GM19455 (cell line): ENCODE measurements around the gene CDH4.

Experiments used
- ATAC-seq: cut with Tn5 transposase; IDR thresholded peaks from one replicate; pipeline ENCODE4 v1.9.1; 2021; ENCODE audit not compliant: unreplicated experiment

Gene CDH4

DNA sequence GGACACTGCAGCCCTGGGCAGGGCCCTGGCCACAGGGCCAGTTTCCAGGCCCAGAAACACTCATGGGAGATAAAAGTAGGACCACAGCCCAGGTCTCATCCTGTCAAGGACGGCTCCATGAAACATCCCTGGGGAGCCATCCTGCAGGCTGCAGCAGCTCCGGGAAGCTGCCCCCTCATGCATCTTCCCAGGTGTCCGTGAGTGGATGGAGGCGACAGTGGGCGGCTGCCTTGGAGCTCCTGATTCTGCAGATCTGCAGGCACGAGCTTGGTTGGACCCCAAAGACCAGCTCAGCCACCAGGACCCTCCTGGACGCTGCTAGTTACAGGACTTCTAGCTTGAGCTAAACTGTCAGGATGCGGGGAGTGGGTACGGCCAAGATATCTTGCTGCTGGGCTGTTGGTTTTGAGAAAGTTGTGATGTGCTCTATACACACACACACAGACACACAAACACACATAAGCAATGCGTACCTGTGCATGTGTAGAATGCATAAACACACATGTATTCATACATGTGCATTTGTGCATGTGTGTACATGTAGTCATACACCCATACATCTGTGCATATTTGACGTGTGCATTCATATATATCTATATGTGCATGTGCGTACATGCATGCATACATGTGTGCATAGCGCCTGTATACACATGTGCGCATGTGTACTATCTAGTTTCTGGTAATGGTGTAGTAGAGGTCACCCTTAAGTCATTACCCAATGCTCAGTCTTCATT lies 515.9 kb downstream of the CDH4 start:
- no peak for ATAC-seq

DNA sequence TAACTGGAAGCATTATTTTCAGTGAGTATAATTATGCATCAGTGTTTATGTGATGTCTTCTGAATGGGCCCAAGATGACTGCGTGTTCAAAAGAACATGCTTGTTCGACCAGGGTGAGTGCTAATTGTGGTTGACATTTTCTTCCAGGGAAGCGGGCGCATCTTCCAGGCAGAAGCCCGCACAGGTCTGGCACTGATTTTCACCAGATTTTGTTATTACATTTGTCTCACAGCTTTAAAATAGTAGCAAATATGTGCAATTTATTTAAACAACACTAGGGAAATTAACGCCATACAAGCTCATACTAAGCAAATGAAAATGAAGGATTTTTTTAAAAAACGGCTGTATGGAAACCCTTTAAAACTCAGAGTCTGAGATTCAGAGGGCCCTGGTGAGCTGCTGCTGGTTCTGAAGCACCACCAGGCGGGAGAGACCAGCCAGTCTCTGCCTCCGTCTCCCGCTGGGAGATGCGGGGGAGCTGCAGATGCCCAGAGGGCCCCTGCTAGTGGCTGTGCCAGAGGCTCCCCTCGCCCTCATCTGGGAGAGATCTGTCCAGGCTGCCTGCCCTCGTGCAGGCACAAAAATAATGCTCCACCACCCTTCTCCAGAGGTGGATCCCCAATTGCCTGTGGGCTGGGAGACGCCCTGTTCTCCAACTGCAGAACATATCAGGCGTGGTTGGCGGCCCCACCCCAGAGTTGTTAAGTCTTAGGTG lies 516.7 kb downstream of the CDH4 start:
- no peak for ATAC-seq

DNA sequence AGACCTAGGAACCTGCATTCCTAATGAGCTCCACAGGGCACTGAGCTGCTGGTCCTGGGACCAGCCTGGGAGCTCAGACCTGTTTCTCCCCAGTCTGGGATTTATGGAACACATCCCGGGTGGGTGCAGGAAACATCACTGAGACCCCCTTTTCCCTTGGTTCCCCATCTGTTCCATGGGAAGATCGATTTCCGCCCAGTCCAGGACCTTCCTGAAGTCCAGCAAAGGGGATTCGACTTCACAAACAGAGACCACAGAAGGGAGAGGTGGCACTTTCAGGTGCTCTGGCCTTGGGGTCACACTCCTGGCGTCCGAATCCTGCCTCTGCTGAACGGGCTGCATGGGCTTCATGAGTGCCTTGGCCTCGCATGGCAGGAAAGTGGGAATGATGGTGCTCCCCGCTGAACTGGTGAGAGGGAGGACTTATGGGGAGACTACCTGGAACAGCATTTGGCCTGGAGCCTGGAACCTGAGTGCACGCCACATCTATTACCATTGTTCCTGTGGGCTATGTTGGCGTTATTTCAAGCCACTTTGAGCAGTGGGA lies 517.3 kb downstream of the CDH4 start:
- no peak for ATAC-seq

DNA sequence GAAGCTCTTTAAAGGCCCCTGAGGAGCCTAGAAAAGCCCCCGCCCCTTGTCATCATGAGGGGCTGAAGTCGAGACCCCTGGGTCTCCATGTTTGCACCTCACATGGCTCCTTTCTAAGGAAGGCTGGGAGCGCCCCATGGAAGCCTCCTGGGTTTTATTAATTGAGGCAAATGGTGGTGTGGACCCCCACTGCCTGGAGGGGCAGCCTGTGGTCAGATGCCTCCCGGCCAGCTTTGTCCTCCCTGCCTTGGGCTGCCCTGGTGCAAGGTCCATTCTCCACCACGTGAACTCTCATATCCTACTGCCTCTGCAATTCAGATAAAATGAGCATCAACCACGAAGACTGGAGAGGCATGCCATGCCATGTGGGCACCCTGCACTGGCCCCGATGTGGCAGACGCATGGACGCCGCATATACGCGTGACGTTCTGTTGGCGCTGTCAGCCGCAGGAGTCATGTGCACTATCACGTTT lies 518.1 kb downstream of the CDH4 start:
- ATAC-seq, result no peak

DNA sequence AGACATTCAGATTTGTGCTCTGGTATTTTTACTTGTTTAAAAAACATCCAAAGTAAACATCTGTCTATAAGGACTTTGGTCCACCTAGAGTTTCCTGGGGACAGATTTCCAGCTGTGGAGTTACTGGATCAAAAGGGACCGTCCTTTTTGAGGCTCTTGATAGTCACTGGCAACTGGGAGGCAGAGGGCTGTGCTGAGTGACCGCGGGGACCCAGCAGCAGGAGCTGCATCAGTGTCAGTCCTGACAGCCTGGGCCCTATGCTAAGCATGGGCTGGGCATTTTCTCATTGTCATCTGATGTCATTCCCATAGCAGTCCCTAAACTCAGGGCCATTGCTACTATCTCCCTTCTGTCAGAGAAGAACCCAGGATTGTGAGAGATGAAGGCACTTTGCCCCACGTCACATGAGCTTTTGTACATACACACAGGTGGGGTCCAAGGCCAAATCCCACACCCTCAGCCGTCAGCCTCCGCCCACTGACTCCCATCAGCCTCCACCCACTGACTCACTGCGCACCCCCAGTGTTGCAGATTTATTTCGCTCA lies 519.8 kb downstream of the CDH4 start:
- no peak for ATAC-seq

DNA sequence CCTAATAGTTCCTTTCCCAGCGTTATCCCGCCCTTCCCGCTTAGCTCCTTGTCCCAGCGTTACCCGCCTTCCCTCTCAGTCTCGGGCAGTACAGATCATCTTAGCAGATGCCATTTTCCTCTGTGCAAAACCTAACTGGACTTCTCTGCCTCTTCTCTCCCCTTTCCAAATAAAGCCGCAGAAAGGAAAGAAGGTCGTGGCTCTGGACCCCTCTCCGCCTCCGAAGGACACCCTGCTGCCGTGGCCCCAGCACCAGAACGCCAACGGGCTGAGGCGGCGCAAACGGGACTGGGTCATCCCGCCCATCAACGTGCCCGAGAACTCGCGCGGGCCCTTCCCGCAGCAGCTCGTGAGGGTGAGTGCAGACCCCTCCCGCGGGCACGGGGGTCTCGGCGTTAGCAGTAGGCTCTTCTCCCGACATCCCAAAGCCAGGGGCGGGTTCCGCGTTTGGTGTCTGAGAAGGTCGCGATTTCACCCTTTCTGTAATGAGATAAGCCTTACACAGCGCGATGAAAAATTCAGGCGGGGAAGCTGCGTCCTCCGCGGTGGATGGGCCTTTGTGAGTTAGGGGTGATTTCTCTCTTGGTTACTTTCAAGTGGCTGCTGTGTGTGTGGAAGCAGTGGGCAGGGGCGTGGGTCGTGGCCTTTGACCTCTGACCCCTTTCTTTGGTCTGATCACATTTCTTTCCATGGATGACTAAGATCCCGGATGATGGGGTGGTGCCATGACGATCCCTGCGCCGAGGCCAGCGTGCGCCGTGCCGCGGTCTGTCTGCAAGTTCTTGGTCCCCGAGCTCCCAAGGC lies 521.0 kb downstream of the CDH4 start:
- no peak for ATAC-seq

DNA sequence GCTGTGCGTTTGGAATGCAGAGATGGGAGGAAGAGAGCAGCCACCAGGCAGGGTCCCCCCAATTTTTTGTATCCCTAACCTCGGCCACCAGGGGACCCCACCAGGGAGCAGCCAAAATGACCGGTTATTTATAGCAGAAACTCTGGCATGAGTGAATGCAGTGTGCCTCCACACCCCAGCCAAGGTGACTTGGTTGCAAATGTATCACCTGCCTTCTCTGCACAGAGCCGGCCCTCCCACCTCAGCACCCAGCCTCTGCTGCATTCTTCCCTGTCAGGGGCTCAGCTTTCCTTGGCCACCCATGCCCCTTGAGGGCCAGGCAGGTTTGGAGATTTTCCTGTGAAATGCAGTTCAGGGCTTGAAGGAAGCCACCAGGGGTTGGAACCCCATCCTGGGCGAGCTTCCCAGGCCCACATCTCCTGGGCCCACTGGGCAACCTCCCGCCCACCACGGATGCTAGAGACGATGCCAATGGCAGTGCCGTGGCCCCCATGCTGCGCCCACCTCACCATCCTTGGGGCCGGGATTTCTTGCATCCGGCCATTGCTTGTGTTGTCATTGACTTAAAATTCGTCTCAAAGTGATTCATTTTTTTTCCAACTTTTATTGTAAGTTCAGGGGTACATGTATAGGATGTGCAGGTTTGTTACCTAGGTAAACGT lies 522.0 kb downstream of the CDH4 start:
- ATAC-seq, result no peak

DNA sequence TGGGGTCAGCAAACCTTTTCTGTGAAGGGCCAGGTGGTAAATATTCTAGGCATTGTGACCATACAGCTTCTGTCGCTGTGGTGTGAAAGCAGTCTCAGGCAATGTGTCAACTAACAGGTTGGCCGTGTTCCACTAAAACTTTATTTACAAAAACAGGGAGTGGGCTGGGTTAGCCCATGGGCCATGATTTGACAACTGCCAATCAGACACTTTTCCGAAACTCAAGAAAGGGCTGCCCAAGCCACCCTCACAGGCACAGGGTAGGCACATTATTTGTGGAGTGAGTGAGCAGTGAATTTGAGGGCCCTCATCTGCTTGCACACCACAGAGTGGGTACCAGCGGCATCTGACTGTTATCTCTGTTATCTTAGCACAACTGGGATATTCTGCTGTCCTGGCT lies 523.4 kb downstream of the CDH4 start:
- ATAC-seq, result no peak

DNA sequence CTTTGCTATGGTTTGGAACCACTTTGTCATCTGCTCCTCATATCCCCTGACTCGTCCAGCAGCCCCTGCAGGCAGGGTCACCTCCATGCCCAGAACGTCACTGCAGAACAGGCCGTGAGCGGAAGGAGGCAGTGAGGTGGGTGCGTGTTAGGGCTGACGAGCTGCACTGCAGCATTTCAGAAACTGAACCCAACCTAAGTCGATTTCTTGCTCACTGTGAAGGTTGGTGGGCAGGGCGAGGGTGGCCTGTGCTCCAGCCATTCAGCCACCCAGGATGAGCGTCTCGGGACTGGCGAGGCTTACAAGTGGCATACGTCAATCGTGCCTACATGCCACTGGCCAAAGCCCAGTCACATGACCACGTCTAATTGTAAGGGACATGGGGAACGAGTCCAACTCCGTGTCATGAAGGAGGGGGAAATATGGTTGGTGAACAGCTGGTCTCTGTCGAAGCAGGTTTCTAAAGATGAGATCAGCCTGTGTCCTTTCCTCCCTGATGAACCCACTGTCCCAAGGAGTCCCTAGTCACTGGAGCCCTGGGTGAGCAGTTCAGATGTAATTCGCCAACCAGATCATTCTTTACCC lies 524.5 kb downstream of the CDH4 start:
- no peak for ATAC-seq

DNA sequence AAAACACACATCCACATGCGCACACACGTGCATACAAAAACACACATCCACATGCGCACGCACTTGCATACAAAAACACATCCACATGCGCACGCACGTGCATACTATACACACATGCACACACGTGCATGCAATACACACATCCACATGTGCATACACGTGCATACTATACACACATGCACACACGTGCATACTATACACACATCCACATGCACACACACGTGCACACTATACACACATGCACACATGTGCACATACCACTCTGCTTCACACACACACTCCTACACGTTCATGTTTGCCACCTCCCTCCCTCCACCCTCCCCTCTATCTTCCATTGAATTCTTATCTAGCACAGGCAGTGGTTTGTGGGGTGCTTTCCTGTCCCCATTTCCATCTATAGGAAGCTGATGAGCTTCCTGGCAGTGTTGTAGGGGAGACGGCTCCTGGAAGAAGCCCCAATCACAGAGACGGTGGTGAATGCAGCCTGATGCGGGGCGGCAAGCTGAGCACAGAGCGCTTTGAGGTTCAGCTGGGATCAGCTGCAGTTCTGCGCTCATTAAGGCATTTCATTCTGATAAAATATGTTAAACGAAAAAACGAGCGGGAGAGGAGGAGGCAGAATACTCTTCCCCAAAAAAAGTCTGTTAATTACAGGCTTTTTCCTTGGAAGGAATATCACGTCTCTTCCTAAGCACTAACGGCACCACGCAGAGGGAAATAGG lies 525.9 kb downstream of the CDH4 start:
- no peak for ATAC-seq

DNA sequence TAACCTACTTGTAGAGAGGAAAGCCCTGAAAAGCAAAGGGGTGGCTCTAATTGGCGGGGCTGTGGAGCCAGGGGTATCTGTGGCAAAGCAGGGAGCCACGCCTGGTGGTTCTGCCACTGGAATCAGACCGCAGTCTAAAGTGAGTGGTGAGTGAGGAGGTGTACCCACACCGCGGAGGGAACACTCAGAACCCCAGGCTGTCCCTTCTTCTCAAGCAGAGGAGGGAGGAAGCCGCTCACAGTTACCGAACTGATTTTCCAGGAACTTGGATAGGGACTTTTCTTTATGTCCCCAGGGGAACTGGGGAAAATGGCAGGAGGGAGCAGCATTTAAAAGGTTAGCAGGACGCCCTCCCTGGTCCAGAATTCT lies 526.4 kb downstream of the CDH4 start:
- ATAC-seq, result no peak

DNA sequence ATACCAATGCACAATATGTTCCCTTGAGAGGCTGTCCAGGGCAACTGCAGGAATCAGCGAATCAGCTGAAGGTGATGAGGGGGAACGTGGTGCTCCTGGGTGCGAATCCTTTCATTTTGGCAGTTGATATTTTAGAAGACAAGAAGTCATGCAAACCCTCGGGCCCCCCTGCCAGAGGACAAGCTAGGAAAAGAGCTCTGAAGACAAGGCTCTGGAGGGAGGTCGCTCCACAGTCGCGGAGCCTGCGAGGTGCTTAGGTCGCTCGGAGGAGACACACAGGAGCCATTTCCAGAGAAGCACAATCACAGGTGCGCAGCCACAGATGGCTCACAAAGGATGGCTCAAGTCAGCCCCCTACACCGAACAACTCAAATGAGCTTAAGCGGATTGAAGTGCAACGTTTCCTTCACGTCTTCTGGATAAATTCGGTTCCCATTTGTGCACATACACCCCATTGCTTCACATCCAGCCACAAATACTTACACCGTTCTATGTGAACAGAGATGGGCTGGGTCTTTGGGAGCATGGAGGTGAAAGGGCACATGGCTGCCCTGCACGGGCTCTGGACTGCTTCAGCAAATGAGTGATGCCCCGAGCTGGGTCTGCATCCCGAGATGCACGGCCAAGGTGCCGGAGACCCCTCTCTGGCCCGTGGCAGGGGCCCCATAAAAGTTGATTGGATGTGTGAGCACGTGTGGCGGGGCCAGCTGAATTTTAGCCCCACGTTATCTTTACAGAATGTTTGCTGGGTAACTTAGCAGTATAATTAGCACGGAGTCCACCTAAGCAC lies 527.3 kb downstream of the CDH4 start:
- ATAC-seq, result no peak

DNA sequence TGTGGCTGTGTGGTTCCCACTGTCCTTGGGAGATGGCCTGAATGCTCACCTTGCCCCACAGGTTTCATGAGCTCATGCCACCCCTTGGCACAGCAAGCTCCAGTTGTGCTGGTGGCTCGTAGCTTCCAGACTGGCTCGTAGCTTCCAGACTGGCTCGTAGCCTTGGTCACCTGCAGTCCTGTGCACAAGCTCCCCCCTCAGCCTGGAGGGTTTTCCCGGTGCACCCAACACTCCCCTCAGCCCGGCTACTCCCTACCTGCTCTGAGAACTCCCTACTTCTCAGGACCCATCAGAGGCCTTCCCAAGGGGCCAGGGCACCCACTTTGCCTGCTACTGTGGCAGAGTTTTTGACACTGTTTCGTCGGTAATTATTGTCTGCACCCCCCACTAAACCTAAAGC lies 528.0 kb downstream of the CDH4 start:
- ATAC-seq, result no peak

DNA sequence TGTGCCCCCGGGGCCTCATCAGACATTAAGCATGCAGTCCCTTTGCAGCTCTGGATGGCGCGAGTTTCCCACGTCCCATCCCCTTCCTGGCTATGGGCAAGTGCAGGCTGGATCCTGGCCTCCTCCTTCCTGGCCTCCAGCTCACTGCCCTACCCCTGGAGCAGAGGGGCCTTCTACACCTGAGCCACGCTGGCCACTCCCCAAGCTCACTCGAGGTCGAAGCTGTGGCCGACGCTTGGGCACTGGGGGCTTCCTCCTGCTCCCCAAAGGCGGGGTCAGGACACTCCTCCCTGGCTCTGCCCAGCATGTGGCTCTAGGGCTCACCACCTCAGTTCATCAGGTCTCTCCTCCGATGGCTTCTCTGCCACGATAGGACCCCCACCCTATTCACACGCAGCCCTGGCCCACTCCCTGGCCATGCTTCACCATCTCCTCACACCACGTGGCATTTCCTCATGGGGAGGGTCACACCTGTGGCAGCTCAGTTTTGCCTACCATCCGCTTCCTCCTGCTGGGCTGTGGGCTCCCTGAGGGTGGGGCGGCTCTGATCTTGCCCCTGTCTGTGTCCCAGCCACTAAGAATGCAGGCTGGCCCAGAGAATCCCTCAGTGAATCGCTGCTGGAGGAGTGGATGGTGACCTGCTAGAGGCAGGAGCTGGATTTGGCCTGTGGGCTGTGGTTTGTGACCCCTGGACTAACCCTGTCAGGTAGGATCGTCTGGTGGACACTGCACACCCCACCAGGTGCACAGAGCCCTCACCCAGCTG lies 532.9 kb downstream of the CDH4 start:
- no peak for ATAC-seq

DNA sequence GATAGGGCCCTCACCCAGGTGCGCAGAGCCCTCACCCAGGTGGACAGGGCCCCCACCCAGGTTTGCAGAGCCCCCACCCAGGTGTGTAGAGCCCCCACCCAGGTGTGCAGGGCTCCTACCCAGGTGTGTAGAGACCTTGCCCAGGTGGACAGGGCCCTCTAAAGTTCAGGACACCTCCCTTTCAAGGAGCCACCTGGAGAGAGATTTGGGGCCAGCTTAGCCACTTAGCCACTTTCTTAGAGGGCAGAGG lies 533.4 kb downstream of the CDH4 start:
- ATAC-seq, result no peak

DNA sequence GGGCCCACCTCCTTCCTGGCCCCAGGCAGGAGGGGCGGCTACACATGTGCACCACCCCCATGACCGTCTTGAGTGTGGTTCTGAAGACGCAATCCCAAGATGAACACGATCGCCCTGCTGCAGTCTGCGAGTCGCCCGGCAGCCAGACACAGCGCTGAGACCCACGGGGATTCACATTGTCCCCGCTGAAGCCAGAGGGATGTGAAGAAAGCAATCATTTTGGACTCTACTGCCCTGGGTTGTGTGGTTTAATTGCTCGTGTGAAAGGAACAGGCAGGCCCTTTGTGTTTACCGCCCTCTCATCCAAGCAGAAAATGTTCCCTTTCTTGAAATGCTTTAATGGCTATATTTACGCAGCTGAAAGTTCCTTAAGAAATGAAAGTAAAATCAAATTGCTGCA lies 534.2 kb downstream of the CDH4 start:
- no peak for ATAC-seq

DNA sequence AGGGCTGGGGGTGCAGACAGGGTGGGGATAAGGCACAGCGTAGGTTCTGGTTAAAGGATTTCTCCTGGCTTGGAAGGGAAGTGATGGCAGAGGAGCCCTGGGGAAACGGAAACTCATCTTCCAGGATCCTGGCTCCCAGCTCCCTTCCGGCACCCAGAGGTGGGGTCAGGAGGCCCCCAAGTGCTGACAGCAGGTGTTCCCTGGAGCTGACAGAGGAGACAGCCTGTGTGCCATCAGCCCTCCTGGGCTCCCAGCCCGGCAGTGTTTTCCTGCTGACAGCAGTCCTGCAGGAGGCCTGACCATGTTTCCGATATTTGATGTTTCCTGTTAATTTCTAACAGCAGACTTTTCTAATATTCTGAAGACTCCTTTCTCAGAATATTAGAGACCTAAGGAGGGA lies 536.3 kb downstream of the CDH4 start:
- no peak for ATAC-seq

DNA sequence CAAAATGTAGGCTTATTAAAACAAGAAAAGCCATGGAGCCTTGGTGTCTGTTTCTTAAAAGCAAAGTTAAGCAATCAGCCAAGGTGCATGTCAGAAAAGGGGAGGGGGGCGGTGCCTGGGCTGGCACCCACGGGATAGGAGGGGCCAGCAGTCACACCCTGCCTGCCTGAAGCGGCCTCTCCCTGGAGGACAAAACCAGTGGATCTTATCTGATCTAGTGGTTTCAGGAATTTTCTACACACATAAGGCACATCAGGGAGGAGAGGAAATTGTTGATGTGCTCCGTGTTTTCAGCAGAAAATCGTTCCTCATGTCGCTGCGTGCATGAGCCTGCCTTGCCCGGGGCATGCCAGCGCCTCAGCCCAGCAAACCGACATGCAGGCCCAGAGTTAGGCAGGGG lies 537.3 kb downstream of the CDH4 start:
- ATAC-seq, result no peak
